H9 (cell line): ENCODE measurements around the gene SP3. TPM values are rescaled to one million over a fixed set of nuclear protein-coding genes. Genes with fewer than 3 reads are reported as not detected.

Experiments used
- DNase-seq: peaks from one replicate; pipeline ENCODE4 v3.0.0-alpha.2; 2017
- H2AFZ ChIP-seq: one replicate; pipeline ENCODE4 v1.6.1; 2013; ENCODE audit warnings: mild to moderate bottlenecking, low read length, control low read depth, moderate library complexity
- H2AK5ac ChIP-seq: 2 replicates; pipeline ENCODE4 v1.6.1; 2013; ENCODE audit warnings: low read length, control low read depth, mixed read lengths; ENCODE audit not compliant: insufficient read length
- H2BK120ac ChIP-seq: one replicate; pipeline ENCODE4 v1.6.1; 2013; ENCODE audit warnings: low read depth, mild to moderate bottlenecking, low read length, control low read depth, inconsistent platforms; ENCODE audit not compliant: poor library complexity, severe bottlenecking
- H2BK12ac ChIP-seq: 2 replicates; pipeline ENCODE4 v1.6.1; 2013; ENCODE audit warnings: low read length, control low read depth, mixed read lengths, low read depth; ENCODE audit not compliant: insufficient read length
- H2BK15ac ChIP-seq: 2 replicates; pipeline ENCODE4 v1.6.1; 2013; ENCODE audit warnings: low read depth, low read length, control low read depth
- H2BK20ac ChIP-seq: one replicate; pipeline ENCODE4 v1.6.1; 2013; ENCODE audit warnings: low read depth, mild to moderate bottlenecking, low read length, control low read depth, inconsistent platforms; ENCODE audit not compliant: poor library complexity, severe bottlenecking
- H2BK5ac ChIP-seq: 2 replicates; pipeline ENCODE4 v1.6.1; 2013; ENCODE audit warnings: low read length, control low read depth, mixed read lengths; ENCODE audit not compliant: insufficient read length
- H3K14ac ChIP-seq: 2 replicates; pipeline ENCODE4 v1.6.1; 2013; ENCODE audit warnings: low read length, control low read depth; ENCODE audit not compliant: insufficient read depth
- H3K18ac ChIP-seq: 2 replicates; pipeline ENCODE4 v1.6.1; 2013; ENCODE audit warnings: low read depth, mild to moderate bottlenecking, mixed read lengths, low read length, control low read depth; ENCODE audit not compliant: insufficient read length
- H3K23ac ChIP-seq: 2 replicates; pipeline ENCODE4 v1.6.1; 2013; ENCODE audit warnings: low read length, control low read depth, mixed read lengths, low read depth; ENCODE audit not compliant: insufficient read length
- H3K23me2 ChIP-seq: 2 replicates; pipeline ENCODE4 v1.6.1; 2013; ENCODE audit warnings: low read depth, mild to moderate bottlenecking, mixed read lengths, low read length, control low read depth; ENCODE audit not compliant: insufficient read length, poor library complexity, severe bottlenecking
- H3K27ac ChIP-seq: 2 replicates; pipeline ENCODE4 v1.5.1; 2013; ENCODE audit warnings: low read length, control low read depth, mixed read lengths, low read depth; ENCODE audit not compliant: insufficient read length
- H3K27me3 ChIP-seq: 2 replicates; pipeline ENCODE4 v1.6.1; 2013; ENCODE audit warnings: low read length, control low read depth, inconsistent platforms; ENCODE audit not compliant: insufficient read depth
- H3K4ac ChIP-seq: 2 replicates; pipeline ENCODE4 v1.6.1; 2013; ENCODE audit warnings: low read depth, mild to moderate bottlenecking, control low read depth, inconsistent platforms, low read length, moderate library complexity
- H3K4me1 ChIP-seq: 2 replicates; pipeline ENCODE4 v1.6.1; 2013; ENCODE audit warnings: low read length, control low read depth, inconsistent platforms; ENCODE audit not compliant: insufficient read depth
- H3K4me2 ChIP-seq: 2 replicates; pipeline ENCODE4 v1.6.1; 2013; ENCODE audit warnings: low read length, control low read depth, mixed read lengths; ENCODE audit not compliant: insufficient read length, insufficient read depth
- H3K56ac ChIP-seq: 2 replicates; pipeline ENCODE4 v1.6.1; 2013; ENCODE audit warnings: low read depth, mild to moderate bottlenecking, mixed read lengths, low read length, control low read depth; ENCODE audit not compliant: insufficient read length
- H3K79me1 ChIP-seq: 2 replicates; pipeline ENCODE4 v1.6.1; 2013; ENCODE audit warnings: low read depth, mild to moderate bottlenecking, moderate library complexity, low read length, control low read depth, inconsistent platforms; ENCODE audit not compliant: insufficient read depth, poor library complexity, severe bottlenecking
- H3K79me2 ChIP-seq: 2 replicates; pipeline ENCODE4 v1.6.1; 2013; ENCODE audit warnings: low read length, control low read depth, inconsistent platforms; ENCODE audit not compliant: insufficient read depth
- H3K9ac ChIP-seq: 2 replicates; pipeline ENCODE4 v1.6.1; 2013; ENCODE audit warnings: low read length, control low read depth, mixed read lengths; ENCODE audit not compliant: insufficient read length; ENCODE audit errors: extremely low read depth
- H3K9me3 ChIP-seq: one replicate; pipeline ENCODE4 v1.6.1; 2013; ENCODE audit warnings: low read depth, low read length, inconsistent platforms; ENCODE audit not compliant: control insufficient read depth
- H3T11ph ChIP-seq: one replicate; pipeline ENCODE4 v1.6.1; 2013; ENCODE audit warnings: mild to moderate bottlenecking, low read length, control low read depth, inconsistent platforms
- H4K20me1 ChIP-seq: one replicate; pipeline ENCODE4 v1.6.1; 2013; ENCODE audit not compliant: control insufficient read depth, insufficient read length, insufficient read depth
- H4K5ac ChIP-seq: 2 replicates; pipeline ENCODE4 v1.6.1; 2013; ENCODE audit warnings: low read depth, mild to moderate bottlenecking, mixed read lengths, low read length, control low read depth; ENCODE audit not compliant: insufficient read length
- H4K8ac ChIP-seq: replicated peaks from 2 replicates; pipeline ENCODE4 v1.6.1; 2013; ENCODE audit warnings: low read length, control low read depth, mixed read lengths, low read depth; ENCODE audit not compliant: insufficient read length
- H4K91ac ChIP-seq: 2 replicates; pipeline ENCODE4 v1.6.1; 2013; ENCODE audit warnings: low read depth, mild to moderate bottlenecking, moderate library complexity, mixed read lengths, low read length, control low read depth; ENCODE audit not compliant: insufficient read length
- H3K27ac Mint-ChIP-seq, 3 experiments: 2 replicates in 2 of 3; 3 replicates in 1 of 3; pipeline ENCODE4 v1.8.0; 2020 to 2021; ENCODE audit warnings: mixed read lengths in 3 of 3, mild to moderate bottlenecking in 1 of 3, moderate library complexity in 1 of 3
- H3K27me3 Mint-ChIP-seq: 2 replicates; pipeline ENCODE4 v1.8.0; 2021; ENCODE audit warnings: low read depth, mild to moderate bottlenecking, moderate library complexity, mixed read lengths
- H3K36me3 Mint-ChIP-seq, 3 experiments: 2 replicates in 2 of 3; 3 replicates in 1 of 3; pipeline ENCODE4 v1.8.0; 2020 to 2021; ENCODE audit warnings: low read depth in 3 of 3, mixed read lengths in 3 of 3; ENCODE audit not compliant: insufficient read depth in 1 of 3
- H3K4me1 Mint-ChIP-seq, 2 experiments: 2 replicates each; pipeline ENCODE4 v1.8.0; 2020; ENCODE audit warnings: mixed read lengths in 2 of 2
- H3K4me3 Mint-ChIP-seq, 2 experiments: 2 replicates in 1 of 2; 3 replicates in 1 of 2; pipeline ENCODE4 v1.8.0; 2020 to 2021; ENCODE audit warnings: mild to moderate bottlenecking in 2 of 2, mixed read lengths in 2 of 2, moderate library complexity in 1 of 2
- H3K9me3 Mint-ChIP-seq, 2 experiments: 2 replicates in 1 of 2; 3 replicates in 1 of 2; pipeline ENCODE4 v1.8.0; 2020; ENCODE audit warnings: mild to moderate bottlenecking in 2 of 2, mixed read lengths in 2 of 2, moderate library complexity in 1 of 2
- WGBS: extraction: QIAGEN DNeasy Blood & Tissue Kit; methylation state at CpG from one replicate; pipeline ENCODE4 v1.1.7; 2013; ENCODE audit warnings: missing lambda C conversion rate, low lambda C conversion rate, mixed read lengths; ENCODE audit not compliant: insufficient read length; ENCODE audit errors: extremely low coverage; 5-methylcytosine and 5-hydroxymethylcytosine counted together
- total RNA-seq: library from RNA; stranded (reverse); gene quantifications from 2 replicates; pipeline ENCODE4 v1.2.1, GENCODE V29; 2021
- TF ChIP-seq, protein P1 (sequence below): fragments of 200-600 bp; sonication (generic); conservative IDR thresholded peaks from 3 replicates; pipeline ENCODE4 v1.8.0; 2021; ENCODE audit warnings: antibody characterized with exemption, mild to moderate bottlenecking

SP3 gene
- total RNA-seq, 1 experiment from 2014 or later: 86.3 TPM

DNA sequence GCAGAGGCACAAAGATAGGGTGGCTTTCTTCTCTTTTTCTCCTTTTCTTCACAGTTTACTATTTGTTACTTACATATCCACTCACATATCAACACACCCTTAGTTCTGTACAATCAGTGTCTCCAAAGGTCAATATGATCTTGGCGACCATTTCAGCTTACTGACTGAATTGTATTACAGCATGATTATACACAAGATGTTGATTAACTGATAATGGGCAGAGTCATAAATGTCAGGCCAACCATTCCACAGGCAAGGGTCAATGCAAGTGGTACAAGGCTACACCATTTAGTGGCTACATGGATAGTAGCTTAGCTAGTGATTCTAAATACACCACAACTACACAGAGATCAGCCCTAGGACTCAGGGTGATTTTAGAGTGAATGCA, 20.4 kb upstream of the SP3 start:
- H3K27me3 ChIP-seq: no peaks in the 10 kb centered on the region
- no peaks in the 10 kb centered on the region for H3K9me3 ChIP-seq
- no peak overlapping the region for H4K5ac ChIP-seq
- H3K27ac ChIP-seq: no peak overlapping the region
- no peaks in the 10 kb centered on the region for H3K9me3 Mint-ChIP-seq
- TF ChIP-seq, protein P1, sequence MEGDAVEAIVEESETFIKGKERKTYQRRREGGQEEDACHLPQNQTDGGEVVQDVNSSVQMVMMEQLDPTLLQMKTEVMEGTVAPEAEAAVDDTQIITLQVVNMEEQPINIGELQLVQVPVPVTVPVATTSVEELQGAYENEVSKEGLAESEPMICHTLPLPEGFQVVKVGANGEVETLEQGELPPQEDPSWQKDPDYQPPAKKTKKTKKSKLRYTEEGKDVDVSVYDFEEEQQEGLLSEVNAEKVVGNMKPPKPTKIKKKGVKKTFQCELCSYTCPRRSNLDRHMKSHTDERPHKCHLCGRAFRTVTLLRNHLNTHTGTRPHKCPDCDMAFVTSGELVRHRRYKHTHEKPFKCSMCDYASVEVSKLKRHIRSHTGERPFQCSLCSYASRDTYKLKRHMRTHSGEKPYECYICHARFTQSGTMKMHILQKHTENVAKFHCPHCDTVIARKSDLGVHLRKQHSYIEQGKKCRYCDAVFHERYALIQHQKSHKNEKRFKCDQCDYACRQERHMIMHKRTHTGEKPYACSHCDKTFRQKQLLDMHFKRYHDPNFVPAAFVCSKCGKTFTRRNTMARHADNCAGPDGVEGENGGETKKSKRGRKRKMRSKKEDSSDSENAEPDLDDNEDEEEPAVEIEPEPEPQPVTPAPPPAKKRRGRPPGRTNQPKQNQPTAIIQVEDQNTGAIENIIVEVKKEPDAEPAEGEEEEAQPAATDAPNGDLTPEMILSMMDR: no peak
- no peaks in the 10 kb centered on the region for H3K79me1 ChIP-seq
- no peak overlapping the region for H2AK5ac ChIP-seq
- no peaks in the 10 kb centered on the region for H3K23me2 ChIP-seq
- H3T11ph ChIP-seq: no peak overlapping the region
- H3K27ac Mint-ChIP-seq: no peak overlapping the region
- no peak overlapping the region for H3K14ac ChIP-seq
- no peak overlapping the region for H2BK15ac ChIP-seq
- H3K4me3 Mint-ChIP-seq: no peak overlapping the region
- no peak for DNase-seq
- no CpG with 5 or more reads among the region's 1 CpG for WGBS
- H3K4ac ChIP-seq: no peak overlapping the region
- H3K4me2 ChIP-seq: no peak overlapping the region
- no peak overlapping the region for H3K9ac ChIP-seq
- H2BK12ac ChIP-seq: no peak overlapping the region
- H3K56ac ChIP-seq: no peak overlapping the region
- no peak overlapping the region for H4K8ac ChIP-seq
- no peak overlapping the region for H2BK20ac ChIP-seq
- no peak overlapping the region for H3K23ac ChIP-seq
- H3K79me2 ChIP-seq: no peaks in the 10 kb centered on the region
- H2AFZ ChIP-seq: no peak overlapping the region
- no peak overlapping the region for H3K18ac ChIP-seq
- H3K36me3 Mint-ChIP-seq: no peaks in the 10 kb centered on the region
- peaks cover 4% of the 10 kb centered on the region; the same call in 1 of the 2 replicates for H3K4me1 ChIP-seq
- H3K4me1 Mint-ChIP-seq: peaks cover 15 to 16% of the 10 kb centered on the region in 2 experiments
- no peak overlapping the region for H2BK120ac ChIP-seq
- no peak overlapping the region for H2BK5ac ChIP-seq
- no peak overlapping the region for H4K91ac ChIP-seq
- peaks cover 1% of the 10 kb centered on the region; the same call in 1 of the 2 replicates for H3K27me3 Mint-ChIP-seq
- H4K20me1 ChIP-seq: no peaks in the 10 kb centered on the region
